Epithelial cell of proximal tubule (primary cell): Measurements from ENCODE around the gene AKAP9. TPM values are rescaled to one million over a fixed set of nuclear protein-coding genes. Genes with fewer than 3 reads are reported as not detected.

Experiments
- DNase-seq: peaks from one replicate; pipeline ENCODE4 v3.0.0-alpha.2; 2011; ENCODE audit warnings: low read depth
- H3K4me3 ChIP-seq: 2 replicates; pipeline ENCODE4 v1.5.1; 2011; ENCODE audit warnings: low read depth, mild to moderate bottlenecking, low read length
- CTCF ChIP-seq: conservative IDR thresholded peaks from 2 replicates; pipeline ENCODE4 v1.5.1; 2012; ENCODE audit warnings: low read depth, mild to moderate bottlenecking, low read length
- total RNA-seq: library from RNA; depleted of rRNA; stranded (reverse); fragments of >200 nt; gene quantifications from 2 replicates; pipeline ENCODE4 v1.2.3, GENCODE V29; 2015

Gene AKAP9
- total RNA-seq, 1 donor from 2014 or later: 19.6 TPM

- no peak for DNase-seq
- TF ChIP-seq CTCF: no peak
- no peak overlapping the region for H3K4me3 ChIP-seq
Measured at GRCh38 chr7:92058040-92058439, 117.4 kb downstream of the AKAP9 start.

GRCh38 chr7:92058899-92059298 is 118.2 kb downstream of the AKAP9 start:
- DNase-seq: no peak
- H3K4me3 ChIP-seq: no peak overlapping the region
- no peak for TF ChIP-seq CTCF

- no peak for TF ChIP-seq CTCF
- no peak overlapping the region for H3K4me3 ChIP-seq
- DNase-seq: no peak
Measured at GRCh38 chr7:92061154-92061553, 120.5 kb downstream of the AKAP9 start.

DNA sequence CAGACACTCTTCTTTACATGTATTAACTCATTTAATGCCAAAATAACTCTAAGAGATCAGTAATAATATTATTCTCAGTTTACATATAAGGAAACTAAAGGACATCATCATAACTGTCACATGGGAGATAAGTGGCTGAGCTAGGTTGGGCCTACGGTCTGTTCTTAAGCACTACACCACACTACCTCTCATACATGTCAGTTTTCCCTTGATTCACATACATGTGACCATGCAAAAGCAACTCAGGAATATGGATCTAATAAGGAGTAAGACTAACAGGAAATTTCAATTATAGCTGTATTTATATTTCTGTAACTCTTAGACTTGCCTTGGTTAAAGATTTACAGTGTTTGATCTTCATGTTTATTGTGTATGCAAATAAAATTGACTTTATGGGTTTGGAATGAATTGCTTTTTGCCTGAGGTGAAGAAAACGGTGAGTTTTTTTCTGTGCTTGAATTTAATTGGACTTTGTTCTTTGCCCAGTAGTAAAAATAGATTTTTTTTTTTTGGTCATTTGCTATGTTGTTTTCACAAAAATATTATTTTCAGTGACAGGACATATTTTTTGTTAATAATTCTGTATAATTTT is 123.9 kb downstream of the AKAP9 start:
- no peak for TF ChIP-seq CTCF
- no peak overlapping the region for H3K4me3 ChIP-seq
- no peak for DNase-seq

DNA sequence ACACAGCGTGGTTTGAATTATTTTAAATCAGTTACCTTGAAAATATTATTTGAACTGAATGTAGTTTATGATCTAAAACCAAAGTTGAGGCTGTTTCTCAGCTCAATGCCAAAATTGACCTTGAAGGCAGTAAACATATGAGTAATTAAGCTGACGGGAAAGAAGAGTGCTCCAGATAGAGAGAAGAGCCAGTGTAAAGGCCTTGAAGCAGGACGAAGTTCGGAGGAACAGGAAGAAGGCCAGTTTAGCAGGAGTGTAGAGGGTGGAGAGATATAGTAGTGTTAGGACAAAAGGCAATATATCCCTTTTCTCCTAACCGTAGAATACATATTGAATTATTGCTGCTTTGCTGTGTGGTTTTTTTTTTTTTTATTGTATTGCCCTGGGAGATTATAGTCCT is 130.4 kb downstream of the AKAP9 start:
- DNase-seq: no peak
- no peak for TF ChIP-seq CTCF
- H3K4me3 ChIP-seq: no peak overlapping the region

GRCh38 chr7:92072121-92072520 is 131.5 kb downstream of the AKAP9 start:
- TF ChIP-seq CTCF: no peak
- no peak for DNase-seq

GRCh38 chr7:92072708-92073107 is 132.0 kb downstream of the AKAP9 start:
- no peak for DNase-seq
- no peak for TF ChIP-seq CTCF
- H3K4me3 ChIP-seq: no peak overlapping the region

More at GRCh38 chr7:92072121-92072520, 131.5 kb downstream of the AKAP9 start:
- no peak overlapping the region for H3K4me3 ChIP-seq
